ENCODE results near the gene LRRTM2. TPM values are rescaled to one million over a fixed set of nuclear protein-coding genes. Genes with fewer than 3 reads are reported as not detected.
A peak's percentile ranks its signal among the peaks of the same experiment; 100 is the strongest.

Gene LRRTM2
- total RNA-seq, 1 experiment from 2014 or later: not detected

GRCh38 chr5:138833080-138833479 is 42.1 kb downstream of the LRRTM2 start (continued):
- TF ChIP-seq E2F5 (CRISPR knock-in tag; IDR thresholded peaks at IDR 0.05): no peak
- TF ChIP-seq NFYB (CRISPR knock-in tag; conservative IDR thresholded peaks at IDR 0.05; ENCODE audit: low read depth): no peak
- TF ChIP-seq CTCF (IDR thresholded peaks at IDR 0.05): no peak
- no peak for TF ChIP-seq ZNF671 (CRISPR knock-in tag; IDR thresholded peaks at IDR 0.05)
- no peak for TF ChIP-seq TP53 (CRISPR knock-in tag; IDR thresholded peaks at IDR 0.05)
- no peak for TF ChIP-seq ATF1 (CRISPR knock-in tag; IDR thresholded peaks at IDR 0.05)
- TF ChIP-seq IRF1 (CRISPR knock-in tag; IDR thresholded peaks at IDR 0.05): no peak

- Mint-ChIP-seq H3K4me3 (no peak overlapping the region), H3K36me3 (peaks cover 32% of the 10 kb centered on the region), H3K27me3 (ENCODE audit: low read depth) (no peaks in the 10 kb centered on the region), H3K27ac (peak overlapping the region; percentile 94), H3K9me3 (peaks cover 8% of the 10 kb centered on the region), H3K4me1 (peaks cover 88% of the 10 kb centered on the region)
- TF ChIP-seq ZNF138 (CRISPR knock-in tag; conservative IDR thresholded peaks at IDR 0.05): no peak
- TF ChIP-seq ZNF263 (CRISPR knock-in tag; IDR thresholded peaks at IDR 0.05; ENCODE audit: low read depth): no peak
- ChIA-PET POLR2A (no interaction called here), CTCF (interaction anchor here (1.2 kb wide), 1 partner anchor 14 kb away, joined by 3 read pairs; no protein-coding TSS in a partner anchor)
- DNase-seq (ENCODE audit: low spot score) (no peak), ATAC-seq (no peak)
Observed at GRCh38 chr5:138832218-138832617, 42.9 kb downstream of the LRRTM2 start.

- no peak for TF ChIP-seq CREM (CRISPR knock-in tag; IDR thresholded peaks at IDR 0.05)
- TF ChIP-seq FOXP4 (CRISPR knock-in tag; IDR thresholded peaks at IDR 0.05): no peak
- no peak for TF ChIP-seq ATF6 (CRISPR knock-in tag; IDR thresholded peaks at IDR 0.05)
- TF ChIP-seq E2F1 (CRISPR knock-in tag; IDR thresholded peaks at IDR 0.05): no peak
- TF ChIP-seq SMAD4 (CRISPR knock-in tag; IDR thresholded peaks at IDR 0.05): no peak
- TF ChIP-seq ERG (CRISPR knock-in tag; IDR thresholded peaks at IDR 0.05): no peak
- no peak for TF ChIP-seq TEAD4 (CRISPR knock-in tag; IDR thresholded peaks at IDR 0.05)
- no peak for TF ChIP-seq PRRX2 (CRISPR knock-in tag; IDR thresholded peaks at IDR 0.05)
- no peak for TF ChIP-seq RORB (CRISPR knock-in tag; IDR thresholded peaks at IDR 0.05)
- peaks cover 8% of the 10 kb centered on the region for H3K9me3 Mint-ChIP-seq
- H3K36me3 Mint-ChIP-seq: peaks cover 35% of the 10 kb centered on the region
- no peak for DNase-seq (ENCODE audit: low spot score)
- H3K4me3 Mint-ChIP-seq: no peak overlapping the region
- ChIA-PET CTCF (interaction anchor here (1.0 to 1.2 kb wide), 2 partner anchors 13 to 42 kb away, joined by 3 to 5 read pairs; no protein-coding TSS in a partner anchor), POLR2A (no interaction called here)
- no peaks in the 10 kb centered on the region for H3K27me3 Mint-ChIP-seq (ENCODE audit: low read depth)
- peaks cover 83% of the 10 kb centered on the region for H3K4me1 Mint-ChIP-seq
- no peak for ATAC-seq
- H3K27ac Mint-ChIP-seq: peak overlapping the region; percentile 84
Observed at GRCh38 chr5:138831703-138832102, 43.4 kb downstream of the LRRTM2 start.
